ENCODE measurements around the gene ESRRB. TPM values are rescaled to one million over a fixed set of nuclear protein-coding genes. Genes with fewer than 3 reads are reported as not detected.
A peak's percentile ranks its signal among the peaks of the same experiment; 100 is the strongest.

Gene ESRRB
- 0.93 TPM for polyA plus RNA-seq (2013, experiment 1 of 4)
- 1.2 TPM for polyA plus RNA-seq (2013, experiment 2 of 4)
- 0.75 TPM for polyA plus RNA-seq (2013, experiment 3 of 4)
- 0.85 TPM for polyA plus RNA-seq (2013, experiment 4 of 4)

GRCh38 chr14:76375947-76376404 lies at the start of gene ESRRB:
Gene ESRRB (plus strand): TSS chr14:76376137. CDS start chr14:76376402, 265 bp downstream.
- Histone ChIP-seq H3K27ac (ENCODE audit: insufficient read depth, low read depth, low read length, poor library complexity, severe bottlenecking) (no peak within 1 kb of the TSS), H3K4me1 (ENCODE audit: control insufficient read depth, insufficient read depth, low read length) (peaks cover 4% of the 10 kb centered on the region), H3K36me3 (ENCODE audit: control insufficient read depth, insufficient read depth, low read length) (no peaks in the 10 kb centered on the region), H3K9me3 (ENCODE audit: control insufficient read depth, low read length) (no peaks in the 10 kb centered on the region), H3K4me3 (ENCODE audit: insufficient read depth, low read depth, low read length) (peak within 1 kb of the TSS; percentile 28), H3K27me3 (ENCODE audit: control insufficient read depth, insufficient read depth, low read length, poor library complexity, severe bottlenecking) (peaks cover 75% of the 10 kb centered on the region)
- WGBS, 2 experiments: 0% methylated on average over 29 of the region's 29 CpGs

GRCh38 chr14:76326918-76327689 lies 48.8 kb upstream of the ESRRB start:
- Histone ChIP-seq H3K27me3 (ENCODE audit: control insufficient read depth, insufficient read depth, low read length, poor library complexity, severe bottlenecking) (peaks cover 25% of the 10 kb centered on the region), H3K9me3 (ENCODE audit: control insufficient read depth, low read length) (no peaks in the 10 kb centered on the region), H3K4me3 (ENCODE audit: insufficient read depth, low read depth, low read length) (no peak overlapping the region), H3K4me1 (ENCODE audit: control insufficient read depth, insufficient read depth, low read length) (no peaks in the 10 kb centered on the region), H3K27ac (ENCODE audit: insufficient read depth, low read depth, low read length, poor library complexity, severe bottlenecking) (no peak overlapping the region), H3K36me3 (ENCODE audit: control insufficient read depth, insufficient read depth, low read length) (no peaks in the 10 kb centered on the region)
- WGBS, 2 experiments: 88 to 91% methylated on average over 11 of the region's 11 CpGs

DNA sequence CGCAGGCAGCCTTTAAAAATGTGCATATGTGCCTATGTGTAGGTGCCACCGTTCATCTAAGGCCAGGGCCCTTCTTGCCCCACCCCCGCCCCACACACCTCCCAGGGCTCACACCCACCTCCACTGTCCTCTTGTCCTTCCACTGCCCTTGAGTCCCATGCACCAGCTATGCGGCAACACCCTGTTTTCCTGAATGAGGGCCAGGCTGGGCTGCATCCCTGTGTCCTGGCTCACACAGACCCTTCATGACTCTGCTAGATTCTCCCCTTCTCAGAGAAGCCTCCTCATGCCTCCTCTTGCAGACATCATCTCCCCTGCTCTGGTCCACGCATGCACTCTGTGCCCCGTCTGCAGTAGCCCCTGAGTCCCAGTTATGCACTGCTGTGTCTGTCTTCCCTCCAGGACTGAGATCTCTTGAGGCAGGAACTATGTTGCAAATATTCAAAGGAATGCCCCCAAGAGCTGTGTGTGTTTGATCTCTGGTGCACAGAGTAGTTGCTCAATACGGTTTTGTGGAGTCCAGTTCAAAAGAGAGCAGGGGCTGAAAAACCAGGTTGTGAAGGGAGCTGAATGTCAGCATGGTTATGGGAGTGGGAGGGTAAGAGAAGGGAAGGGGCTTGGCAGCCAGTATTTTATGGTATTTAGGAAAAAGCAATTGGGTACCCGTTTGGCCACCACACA lies 47.3 kb upstream of the ESRRB start:
- no peaks in the 10 kb centered on the region for H3K36me3 ChIP-seq (ENCODE audit: control insufficient read depth, insufficient read depth, low read length)
- no peak overlapping the region for H3K27ac ChIP-seq (ENCODE audit: insufficient read depth, low read depth, low read length, poor library complexity, severe bottlenecking)
- no peak overlapping the region for H3K4me3 ChIP-seq (ENCODE audit: insufficient read depth, low read depth, low read length)
- H3K27me3 ChIP-seq (ENCODE audit: control insufficient read depth, insufficient read depth, low read length, poor library complexity, severe bottlenecking): peaks cover 25% of the 10 kb centered on the region
- WGBS, 2 experiments: 86 to 87% methylated on average over 8 of the region's 8 CpGs
- no peaks in the 10 kb centered on the region for H3K9me3 ChIP-seq (ENCODE audit: control insufficient read depth, low read length)
- no peaks in the 10 kb centered on the region for H3K4me1 ChIP-seq (ENCODE audit: control insufficient read depth, insufficient read depth, low read length)

- Histone ChIP-seq H3K9me3 (ENCODE audit: control insufficient read depth, low read length) (no peaks in the 10 kb centered on the region), H3K36me3 (ENCODE audit: control insufficient read depth, insufficient read depth, low read length) (no peaks in the 10 kb centered on the region), H3K4me3 (ENCODE audit: insufficient read depth, low read depth, low read length) (peak overlapping the region; percentile 22), H3K27ac (ENCODE audit: insufficient read depth, low read depth, low read length, poor library complexity, severe bottlenecking) (no peak overlapping the region), H3K27me3 (ENCODE audit: control insufficient read depth, insufficient read depth, low read length, poor library complexity, severe bottlenecking) (peaks cover 25% of the 10 kb centered on the region), H3K4me1 (ENCODE audit: control insufficient read depth, insufficient read depth, low read length) (no peaks in the 10 kb centered on the region)
- WGBS, 2 experiments: 8 to 9% methylated on average over 26 to 27 of the region's 27 CpGs
These were observed 46.6 kb upstream of the ESRRB start for GRCh38 chr14:76329154-76329928.

- H3K4me1 ChIP-seq (ENCODE audit: control insufficient read depth, insufficient read depth, low read length): no peaks in the 10 kb centered on the region
- no peak overlapping the region for H3K27ac ChIP-seq (ENCODE audit: insufficient read depth, low read depth, low read length, poor library complexity, severe bottlenecking)
- H3K36me3 ChIP-seq (ENCODE audit: control insufficient read depth, insufficient read depth, low read length): no peaks in the 10 kb centered on the region
- peaks cover 25% of the 10 kb centered on the region for H3K27me3 ChIP-seq (ENCODE audit: control insufficient read depth, insufficient read depth, low read length, poor library complexity, severe bottlenecking)
- 42 to 45% methylated on average over 12 of the region's 12 CpGs for WGBS, 2 experiments
- no peaks in the 10 kb centered on the region for H3K9me3 ChIP-seq (ENCODE audit: control insufficient read depth, low read length)
- H3K4me3 ChIP-seq (ENCODE audit: insufficient read depth, low read depth, low read length): no peak overlapping the region
These were observed 46.0 kb upstream of the ESRRB start for GRCh38 chr14:76329951-76330350.

- Histone ChIP-seq H3K27me3 (ENCODE audit: control insufficient read depth, insufficient read depth, low read length, poor library complexity, severe bottlenecking) (peaks cover 25% of the 10 kb centered on the region), H3K4me1 (ENCODE audit: control insufficient read depth, insufficient read depth, low read length) (no peaks in the 10 kb centered on the region), H3K36me3 (ENCODE audit: control insufficient read depth, insufficient read depth, low read length) (no peaks in the 10 kb centered on the region), H3K27ac (ENCODE audit: insufficient read depth, low read depth, low read length, poor library complexity, severe bottlenecking) (no peak overlapping the region), H3K4me3 (ENCODE audit: insufficient read depth, low read depth, low read length) (no peak overlapping the region), H3K9me3 (ENCODE audit: control insufficient read depth, low read length) (no peaks in the 10 kb centered on the region)
- WGBS, 2 experiments: 78 to 81% methylated on average over 17 of the region's 17 CpGs
These were observed 45.3 kb upstream of the ESRRB start for GRCh38 chr14:76330411-76331327.

DNA sequence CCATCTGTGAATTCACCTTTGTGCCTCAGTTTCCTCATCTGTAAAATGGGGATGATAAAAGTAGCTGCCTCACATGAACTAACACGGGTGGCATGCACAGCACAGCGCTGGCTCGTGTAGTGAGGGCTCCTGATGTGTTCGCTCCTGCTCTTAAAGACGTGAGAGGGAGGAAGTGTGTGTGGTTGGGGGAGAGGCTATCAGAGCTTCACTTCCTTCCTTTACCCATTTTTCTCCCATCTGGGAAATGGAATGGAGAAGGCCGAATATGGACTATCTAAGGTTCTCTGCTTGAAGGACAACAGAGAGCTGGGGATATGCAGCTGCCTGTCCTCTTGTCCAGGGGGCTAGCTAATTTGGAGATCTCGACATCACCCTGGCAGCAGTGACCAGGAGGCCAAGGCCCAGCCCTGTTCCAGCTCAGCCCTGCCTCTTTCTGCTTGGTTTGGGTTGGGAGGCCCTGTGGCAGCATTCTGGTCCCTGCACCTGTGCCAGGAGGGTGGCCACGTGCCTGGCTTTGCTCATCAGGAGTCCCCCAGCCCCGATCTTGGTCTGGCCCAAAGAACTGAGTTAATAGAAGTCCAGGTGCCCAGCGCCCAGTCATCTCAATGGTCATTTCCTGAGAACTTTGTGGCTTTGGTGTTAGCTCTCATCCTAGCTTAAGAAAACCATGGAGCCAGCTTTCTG lies 44.5 kb upstream of the ESRRB start:
- Histone ChIP-seq H3K27me3 (ENCODE audit: control insufficient read depth, insufficient read depth, low read length, poor library complexity, severe bottlenecking) (peaks cover 25% of the 10 kb centered on the region), H3K9me3 (ENCODE audit: control insufficient read depth, low read length) (no peaks in the 10 kb centered on the region), H3K4me1 (ENCODE audit: control insufficient read depth, insufficient read depth, low read length) (no peaks in the 10 kb centered on the region), H3K27ac (ENCODE audit: insufficient read depth, low read depth, low read length, poor library complexity, severe bottlenecking) (no peak overlapping the region), H3K4me3 (ENCODE audit: insufficient read depth, low read depth, low read length) (no peak overlapping the region), H3K36me3 (ENCODE audit: control insufficient read depth, insufficient read depth, low read length) (no peaks in the 10 kb centered on the region)
- 90 to 96% methylated on average over 10 of the region's 10 CpGs for WGBS, 2 experiments

GRCh38 chr14:76333664-76334063 lies 42.3 kb upstream of the ESRRB start:
- Histone ChIP-seq H3K9me3 (ENCODE audit: control insufficient read depth, low read length) (no peaks in the 10 kb centered on the region), H3K36me3 (ENCODE audit: control insufficient read depth, insufficient read depth, low read length) (no peaks in the 10 kb centered on the region), H3K27ac (ENCODE audit: insufficient read depth, low read depth, low read length, poor library complexity, severe bottlenecking) (no peak overlapping the region), H3K4me1 (ENCODE audit: control insufficient read depth, insufficient read depth, low read length) (no peaks in the 10 kb centered on the region), H3K27me3 (ENCODE audit: control insufficient read depth, insufficient read depth, low read length, poor library complexity, severe bottlenecking) (peaks cover 22% of the 10 kb centered on the region), H3K4me3 (ENCODE audit: insufficient read depth, low read depth, low read length) (no peak overlapping the region)
- WGBS, 2 experiments: 58 to 72% methylated on average over 4 to 5 of the region's 6 CpGs

GRCh38 chr14:76334316-76334715 lies 41.6 kb upstream of the ESRRB start:
- no peak overlapping the region for H3K27ac ChIP-seq (ENCODE audit: insufficient read depth, low read depth, low read length, poor library complexity, severe bottlenecking)
- WGBS, 2 experiments: 78 to 83% methylated on average over 9 to 11 of the region's 11 CpGs

More at GRCh38 chr14:76334316-76334715, 41.6 kb upstream of the ESRRB start:
- Histone ChIP-seq H3K36me3 (ENCODE audit: control insufficient read depth, insufficient read depth, low read length) (no peaks in the 10 kb centered on the region), H3K27me3 (ENCODE audit: control insufficient read depth, insufficient read depth, low read length, poor library complexity, severe bottlenecking) (peaks cover 16% of the 10 kb centered on the region), H3K4me3 (ENCODE audit: insufficient read depth, low read depth, low read length) (no peak overlapping the region), H3K4me1 (ENCODE audit: control insufficient read depth, insufficient read depth, low read length) (no peaks in the 10 kb centered on the region), H3K9me3 (ENCODE audit: control insufficient read depth, low read length) (no peaks in the 10 kb centered on the region)

Measured in ectodermal cell (in vitro differentiated cells).